ENCODE results near the gene RFK.

Gene RFK

GRCh38 chr9:76412638-76413037, 18.4 kb upstream of the RFK start:
- DNase-seq (ENCODE audit: low read depth), result no peak

- no peak for DNase-seq (ENCODE audit: low read depth)
Observed at GRCh38 chr9:76405868-76406267, 11.6 kb upstream of the RFK start.

GRCh38 chr9:76405340-76405739, 11.1 kb upstream of the RFK start:
- no peak for DNase-seq (ENCODE audit: low read depth)

- no peak for DNase-seq (ENCODE audit: low read depth)
Observed at GRCh38 chr9:76404401-76404800, 10.2 kb upstream of the RFK start.

GRCh38 chr9:76403352-76403751, 9.1 kb upstream of the RFK start:
- no peak for DNase-seq (ENCODE audit: low read depth)

- no peak for DNase-seq (ENCODE audit: low read depth)
Observed at GRCh38 chr9:76401580-76402354, 7.5 kb upstream of the RFK start.

- DNase-seq (ENCODE audit: low read depth), result no peak
Observed at GRCh38 chr9:76401176-76401575, 7.0 kb upstream of the RFK start.

- DNase-seq (ENCODE audit: low read depth), result no peak
Observed at GRCh38 chr9:76400534-76401096, 6.4 kb upstream of the RFK start.

- no peak for DNase-seq (ENCODE audit: low read depth)
Observed at GRCh38 chr9:76399856-76400255, 5.6 kb upstream of the RFK start.

- DNase-seq (ENCODE audit: low read depth), result no peak
Observed at GRCh38 chr9:76396597-76396996, 2.4 kb upstream of the RFK start.

- no peak for DNase-seq (ENCODE audit: low read depth)
Observed at GRCh38 chr9:76396144-76396543, 1.9 kb upstream of the RFK start.

GRCh38 chr9:76395381-76395780, 1.2 kb upstream of the RFK start:
- no peak for DNase-seq (ENCODE audit: low read depth)

- no peak for DNase-seq (ENCODE audit: low read depth)
Observed at GRCh38 chr9:76394960-76395252, 680 bp upstream of the RFK start.

GRCh38 chr9:76390656-76391055, 3.6 kb downstream of the RFK start:
- no peak for DNase-seq (ENCODE audit: low read depth)

- no peak for DNase-seq (ENCODE audit: low read depth)
Observed at GRCh38 chr9:76379494-76379893, 14.7 kb downstream of the RFK start.

GRCh38 chr9:76378367-76379073, 15.7 kb downstream of the RFK start:
- DNase-seq (ENCODE audit: low read depth), result no peak

- no peak for DNase-seq (ENCODE audit: low read depth)
Observed at GRCh38 chr9:76377791-76378190, 16.4 kb downstream of the RFK start.

- DNase-seq (ENCODE audit: low read depth), result no peak
Observed at GRCh38 chr9:76374783-76375559, 19.3 kb downstream of the RFK start.

- DNase-seq (ENCODE audit: low read depth), result no peak
Observed at GRCh38 chr9:76373784-76374474, 20.3 kb downstream of the RFK start.

- DNase-seq (ENCODE audit: low read depth), result no peak
Observed at GRCh38 chr9:76373173-76373783, 20.9 kb downstream of the RFK start.

GRCh38 chr9:76372336-76372735, 21.9 kb downstream of the RFK start:
- DNase-seq (ENCODE audit: low read depth), result no peak

GRCh38 chr9:76371901-76372300, 22.3 kb downstream of the RFK start:
- DNase-seq (ENCODE audit: low read depth), result no peak
